PC-3 (cell line): ENCODE results near the gene MC2R.

Experiments used
- CTCF ChIP-seq: fragments of 300-600 bp; sonication (generic); conservative IDR thresholded peaks from 2 replicates; pipeline ENCODE4 v1.5.1; 2017; ENCODE audit warnings: antibody characterized with exemption, low read depth, mild to moderate bottlenecking, low read length
- EZH2 ChIP-seq: fragments of 300-600 bp; sonication (generic); IDR thresholded peaks from one replicate; pipeline ENCODE4 v1.6.1; 2017; ENCODE audit warnings: antibody characterized with exemption, mild to moderate bottlenecking, low read length; ENCODE audit not compliant: unreplicated experiment
- EZH2phosphoT487 ChIP-seq: fragments of 300-600 bp; sonication (generic); IDR thresholded peaks from 2 replicates; pipeline ENCODE4 v1.6.1; 2018; ENCODE audit warnings: mild to moderate bottlenecking, antibody characterized with exemption, low read length, borderline replicate concordance

- no peak for TF ChIP-seq CTCF
- no peak for TF ChIP-seq EZH2
- no peak for TF ChIP-seq EZH2phosphoT487
Observed at GRCh38 chr18:13871701-13872100, 43.6 kb downstream of the MC2R start.
